ENCODE measurements around the gene S100A4.

Gene S100A4

DNA sequence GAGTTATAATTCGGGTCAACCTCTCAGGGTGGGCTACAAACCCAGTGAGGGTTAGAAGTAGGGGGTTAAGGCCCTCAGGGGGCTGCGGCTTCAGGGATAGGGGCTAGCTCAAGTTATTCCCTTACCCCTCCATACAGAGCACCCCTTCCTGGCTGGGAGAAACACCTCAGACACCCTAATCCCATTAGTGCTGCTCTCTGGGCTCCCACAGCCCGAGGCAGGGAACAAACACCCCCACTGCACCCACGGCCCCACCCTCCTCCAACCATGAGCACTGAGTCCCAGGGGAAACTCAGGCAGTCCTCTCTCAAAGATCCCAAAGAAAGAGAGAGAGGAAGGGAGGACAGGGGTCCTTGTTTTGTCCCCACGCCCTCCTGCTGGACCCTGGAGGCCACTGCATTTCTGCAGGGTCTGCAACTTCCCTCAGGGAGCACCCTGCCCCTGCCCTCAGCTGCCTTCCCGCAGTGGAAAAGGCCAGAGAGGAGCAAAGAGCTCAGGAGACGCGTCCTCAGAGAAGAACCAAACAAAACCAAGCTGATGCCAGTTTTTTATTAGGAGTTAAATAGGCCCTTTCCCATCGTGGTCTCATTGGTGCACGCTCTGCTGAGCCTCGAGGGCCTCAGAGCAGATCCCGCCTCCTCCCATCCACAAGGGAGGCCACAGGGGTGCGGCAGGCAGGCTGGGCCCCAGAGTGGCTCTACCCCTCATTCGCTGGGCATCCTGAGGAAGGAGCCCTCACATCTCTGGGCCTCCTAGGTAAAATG, 1.4 kb upstream of the S100A4 start:
- no peak for DNase-seq

DNA sequence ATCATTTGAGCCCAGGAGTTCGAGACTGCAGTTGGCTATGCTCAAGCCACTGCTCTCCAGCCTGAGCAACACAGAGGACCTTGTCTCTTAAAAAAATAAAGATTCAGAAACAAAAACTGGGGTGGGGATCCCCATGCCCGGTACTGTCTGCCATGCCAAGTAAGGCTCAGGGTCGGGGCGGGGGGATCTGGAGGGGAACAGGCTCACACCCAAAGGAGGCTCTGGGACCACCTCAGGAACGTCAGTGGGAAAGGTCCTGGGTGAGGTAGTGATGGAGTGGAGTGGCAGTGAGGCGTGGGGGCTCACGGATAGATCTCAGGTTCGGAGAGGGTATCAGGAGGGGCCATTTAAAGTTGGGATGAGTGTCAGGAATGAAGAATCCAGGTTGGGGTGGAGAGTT, 765 bp upstream of the S100A4 start:
- DNase-seq, result no peak

DNA sequence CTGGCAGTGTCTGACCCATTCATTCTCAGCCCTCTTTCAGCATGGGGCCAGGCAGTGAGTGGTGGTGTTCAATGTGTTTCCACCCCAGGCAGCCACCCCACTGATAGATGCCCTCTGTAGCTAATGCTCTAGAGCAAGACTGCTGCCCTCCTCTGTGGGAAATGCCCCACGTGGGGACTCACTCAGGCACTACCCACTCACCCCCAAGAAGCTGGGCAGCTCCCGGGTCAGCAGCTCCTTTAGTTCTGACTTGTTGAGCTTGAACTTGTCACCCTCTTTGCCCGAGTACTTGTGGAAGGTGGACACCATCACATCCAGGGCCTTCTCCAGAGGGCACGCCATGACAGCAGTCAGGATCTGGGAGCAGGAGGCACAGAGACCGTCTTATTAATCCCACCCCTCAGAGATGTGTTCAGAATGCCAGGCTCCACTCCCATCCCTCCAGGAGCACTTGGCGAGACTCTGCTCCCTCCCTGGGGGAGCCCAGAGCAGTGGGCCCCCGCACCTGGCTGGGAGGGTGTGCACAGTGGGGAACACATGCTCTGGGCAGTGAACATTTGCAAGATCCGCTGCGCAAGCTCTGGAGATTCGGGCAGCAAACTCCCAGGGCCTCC, 1.0 kb downstream of the S100A4 start:
- DNase-seq, result no peak

DNA sequence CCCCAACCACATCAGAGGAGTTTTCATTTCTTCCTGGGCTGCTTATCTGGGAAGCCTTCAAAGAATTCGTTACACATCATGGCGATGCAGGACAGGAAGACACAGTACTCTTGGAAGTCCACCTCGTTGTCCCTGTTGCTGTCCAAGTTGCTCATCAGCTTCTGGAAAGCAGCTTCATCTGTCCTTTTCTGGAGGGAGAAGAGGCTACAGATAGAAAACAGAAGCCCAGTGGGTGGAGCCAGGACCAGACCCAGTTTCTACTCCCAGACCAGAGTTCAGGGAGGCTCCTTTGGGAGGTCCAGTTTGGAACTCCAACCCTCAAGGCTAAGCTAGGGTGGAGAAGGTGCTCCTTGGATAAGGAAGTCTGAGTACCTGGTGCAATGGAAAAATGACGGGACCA, 1.9 kb downstream of the S100A4 start:
- no peak for DNase-seq

DNA sequence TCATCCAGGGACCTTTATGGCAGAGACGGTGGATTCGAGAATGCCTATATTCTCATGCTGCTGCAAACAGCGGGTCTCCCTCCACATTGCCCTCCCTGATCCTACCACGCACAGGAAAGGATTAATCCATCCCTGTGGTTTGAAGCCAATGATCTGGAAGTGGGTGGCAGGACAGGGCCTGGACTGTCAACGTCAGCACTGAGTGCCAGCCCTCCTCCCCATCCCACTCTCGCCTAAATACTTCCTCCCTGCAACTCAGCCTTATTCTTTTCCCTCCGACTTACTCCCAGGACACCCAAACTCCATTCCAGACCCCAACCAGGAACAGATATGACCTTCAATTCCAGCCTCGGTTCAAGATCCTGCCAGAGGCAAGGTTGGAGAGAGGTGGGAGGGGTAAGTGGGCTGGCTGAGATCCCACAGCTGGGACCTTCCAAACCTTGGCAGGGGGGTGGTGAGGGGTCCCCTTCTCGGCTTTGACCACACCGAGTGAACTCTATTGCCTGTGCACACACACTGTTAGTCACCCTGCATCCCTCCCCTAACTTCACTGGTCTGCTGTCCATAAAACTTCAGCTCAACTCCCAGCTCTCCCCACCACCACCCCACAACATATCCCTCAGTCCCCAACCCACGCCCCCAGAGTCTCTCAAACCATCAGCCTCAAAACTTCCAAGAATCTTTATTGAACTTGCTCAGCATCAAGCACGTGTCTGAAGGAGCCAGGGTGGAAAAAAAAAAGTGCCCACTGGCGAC, 2.5 kb downstream of the S100A4 start:
- no peak for DNase-seq

DNA sequence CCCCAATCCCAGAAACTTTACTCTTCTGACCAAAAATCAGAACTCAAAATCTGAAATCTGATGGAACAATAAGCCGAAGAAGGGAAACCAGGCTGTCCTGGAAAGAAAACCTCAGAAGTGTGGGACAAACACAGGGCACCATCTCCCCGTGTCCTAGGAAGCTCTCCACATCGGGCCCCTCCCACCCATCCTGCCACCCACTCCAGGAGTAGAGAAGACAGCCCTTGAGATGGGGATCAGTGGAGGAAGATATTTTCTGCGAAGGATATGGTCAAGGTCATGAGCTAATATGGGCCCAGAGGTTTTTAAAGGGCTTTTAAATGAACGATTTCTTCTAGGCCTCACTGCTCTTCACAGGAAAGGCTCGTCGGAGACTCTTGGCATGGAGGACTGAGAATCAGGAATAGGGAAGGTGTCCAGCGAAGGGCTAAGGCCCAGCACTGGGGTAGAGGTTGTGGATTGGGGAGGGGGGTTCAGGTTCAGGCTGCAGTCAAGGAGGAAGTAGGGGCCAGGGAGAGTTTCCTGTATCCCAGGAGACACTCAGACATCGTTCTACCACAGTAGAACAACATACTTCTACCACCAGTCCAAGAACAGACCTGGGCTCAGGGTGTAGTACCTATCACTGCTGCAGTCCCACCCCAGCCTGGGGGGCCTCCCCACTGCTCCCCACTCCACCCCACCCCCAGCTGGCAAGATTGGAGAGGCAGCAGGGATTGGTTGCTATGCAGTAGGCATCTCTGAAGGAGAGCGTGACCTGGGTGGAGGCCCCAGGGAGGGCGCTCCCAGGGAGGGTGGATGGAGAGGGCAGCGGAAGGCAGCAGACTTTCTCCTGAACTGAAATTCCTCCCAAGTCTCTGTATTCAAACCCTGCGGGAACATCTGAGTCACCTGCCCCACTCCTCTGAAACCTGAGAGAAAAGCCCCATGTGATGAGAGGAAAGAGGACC, 3.7 kb downstream of the S100A4 start:
- no peak for DNase-seq

DNA sequence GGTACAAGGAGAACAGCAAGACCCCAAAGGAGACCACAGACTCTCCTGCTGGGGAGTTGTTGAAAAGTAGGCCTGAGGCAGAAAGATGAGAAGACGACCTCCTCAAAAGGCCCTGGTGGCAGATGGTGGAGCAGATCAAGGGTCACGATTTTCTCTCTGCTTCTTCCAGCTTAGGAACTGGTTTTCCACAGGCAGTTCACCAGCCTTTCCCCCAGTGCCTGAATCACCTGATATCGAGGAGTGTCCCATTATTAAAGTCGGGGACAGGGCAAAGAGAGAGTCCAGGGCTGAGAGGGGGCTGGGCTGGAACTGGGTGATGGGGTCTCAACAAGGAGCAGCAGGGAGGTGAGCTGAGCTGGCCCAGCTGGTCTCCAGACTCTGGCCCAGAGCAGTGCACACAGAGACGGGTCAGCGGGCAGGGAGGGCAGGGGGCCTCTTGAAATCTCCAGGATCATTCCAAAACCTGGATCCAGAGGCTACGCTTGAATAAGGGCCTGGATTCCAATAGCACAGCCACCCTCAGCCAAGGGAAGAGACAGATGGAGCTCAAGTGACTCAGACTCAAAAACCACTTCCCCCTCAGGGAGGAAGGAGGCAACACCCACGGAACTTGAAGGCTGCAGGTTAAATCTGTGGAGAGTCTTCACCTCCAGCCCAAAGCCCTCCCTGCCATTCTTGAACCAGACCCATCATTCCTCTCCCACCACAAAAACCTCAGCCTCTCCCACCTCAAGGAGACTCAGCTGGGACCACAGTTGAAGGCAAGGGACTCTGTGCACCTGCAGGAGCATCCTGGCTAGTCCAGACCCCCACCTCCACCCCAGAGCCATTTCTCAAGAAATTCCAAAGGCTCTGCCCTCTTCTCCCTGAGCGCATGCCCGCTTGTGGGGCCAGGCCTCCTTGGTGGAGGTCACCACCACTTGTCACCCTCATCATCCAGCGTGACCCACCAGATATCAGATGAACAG, 4.9 kb downstream of the S100A4 start, which contains the start of gene S100A5:
Gene S100A5 (minus strand): TSS at position 541 of the 968 bp plus-strand sequence. CDS start 743 bp downstream, outside the sequence.
- DNase-seq, result peak; percentile 84

DNA sequence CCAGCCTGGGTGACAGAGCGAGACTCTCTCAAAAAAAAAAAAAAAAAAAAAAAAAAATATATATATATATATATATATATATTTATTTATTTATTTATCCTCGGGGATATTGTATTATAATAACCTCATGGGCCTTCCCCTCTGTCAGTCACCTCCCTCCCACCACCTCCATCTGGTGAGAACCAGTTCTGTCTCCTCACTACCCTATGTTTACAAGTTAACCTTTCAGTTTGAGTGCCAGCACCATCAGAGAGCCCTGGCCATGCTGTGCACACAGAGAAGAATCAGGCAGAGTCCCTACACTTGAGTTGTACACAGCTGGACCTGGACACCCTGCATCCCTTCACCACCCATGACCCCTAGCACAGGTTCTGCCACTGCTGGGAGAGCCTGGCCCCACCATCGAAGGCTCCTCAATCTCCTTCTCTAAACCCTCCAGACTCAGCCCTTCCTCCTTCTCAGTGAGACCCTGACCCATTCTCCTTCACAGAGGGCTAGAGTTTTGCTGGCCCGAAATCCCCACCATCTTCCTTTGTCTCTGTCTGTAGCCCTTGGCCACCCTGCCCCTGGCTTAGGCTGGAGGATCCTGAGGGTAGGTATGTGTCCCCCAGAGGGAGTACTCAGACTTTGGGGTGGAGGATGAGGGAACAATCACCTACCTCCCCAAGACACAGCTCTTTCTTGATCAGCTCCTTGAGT, 6.1 kb downstream of the S100A4 start:
- no peak for DNase-seq

DNA sequence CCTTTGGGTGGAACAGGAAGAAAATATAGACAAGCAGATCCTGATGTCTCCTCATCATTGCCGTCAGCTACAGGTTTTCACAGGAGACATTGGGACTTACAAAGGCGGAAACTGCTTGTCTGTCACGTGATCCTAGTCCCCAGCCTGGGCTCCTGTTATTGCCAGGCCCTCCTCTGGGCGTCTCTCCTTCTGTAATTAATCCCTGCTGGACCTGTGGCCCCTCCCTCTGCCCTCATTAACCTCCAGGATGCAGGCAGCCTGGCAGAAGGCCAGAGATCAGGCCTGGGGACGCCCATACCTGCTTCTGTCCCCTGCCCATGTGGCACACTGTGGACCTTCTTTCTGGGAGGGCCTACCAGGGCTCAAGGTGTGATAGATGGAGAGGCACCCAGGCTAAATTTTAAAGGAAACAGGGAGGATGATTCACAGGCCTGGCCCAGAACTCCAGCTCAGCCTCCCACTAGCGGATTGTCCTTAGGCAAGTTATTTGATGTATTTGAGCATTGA, 7.2 kb downstream of the S100A4 start:
- no peak for DNase-seq

DNA sequence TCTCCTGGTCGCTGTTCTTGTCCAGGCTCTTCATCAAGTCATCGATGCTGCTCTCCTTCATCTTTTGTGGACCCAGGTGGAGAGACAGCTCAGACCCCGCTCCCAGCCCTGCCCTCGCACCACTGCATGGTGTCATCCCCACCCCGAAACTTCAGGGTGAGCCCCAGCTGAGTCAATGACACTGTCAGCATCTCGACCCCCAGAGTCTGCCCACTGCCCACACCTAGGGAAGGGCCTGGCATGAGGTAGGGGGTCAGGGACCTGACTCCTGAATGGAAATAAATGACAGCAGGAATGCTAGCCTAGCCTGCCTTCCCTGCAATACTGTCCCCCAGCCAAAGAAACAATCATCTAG, 8.3 kb downstream of the S100A4 start:
- DNase-seq, result no peak

DNA sequence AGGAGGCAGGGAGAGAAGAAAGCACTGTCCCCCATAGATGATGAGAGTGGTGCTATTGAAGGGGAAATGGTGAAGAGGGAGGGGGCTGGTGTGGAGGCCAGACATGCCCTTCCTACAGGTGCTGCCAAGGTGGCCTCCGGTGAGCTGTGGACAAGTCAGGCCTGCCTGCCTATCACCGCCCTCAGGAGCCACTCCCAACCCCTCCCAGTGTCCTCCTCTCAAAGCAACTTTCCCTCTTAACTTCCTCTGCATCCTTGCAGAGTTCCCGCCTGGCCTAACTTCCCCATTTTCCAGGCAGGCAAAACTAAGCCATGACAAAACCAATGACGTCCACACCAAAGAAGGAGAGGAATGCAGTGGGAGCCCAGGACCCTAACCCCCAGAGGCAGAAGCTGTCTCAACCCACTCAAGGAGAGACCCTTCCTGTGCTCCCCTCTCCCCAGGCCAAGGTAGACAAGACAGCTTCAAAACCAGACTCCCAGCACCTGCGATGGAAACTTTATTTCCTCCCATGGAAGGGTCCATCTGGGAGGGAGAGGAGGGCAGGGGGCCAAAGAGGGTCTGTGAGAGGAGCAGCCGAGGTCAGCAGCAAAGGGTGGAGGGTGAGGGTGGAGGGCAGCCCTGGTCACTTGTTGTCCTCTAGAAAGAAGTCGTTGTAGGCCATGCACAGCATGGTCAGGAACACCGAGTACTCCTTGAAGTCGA, 8.8 kb downstream of the S100A4 start:
- no peak for DNase-seq

DNA sequence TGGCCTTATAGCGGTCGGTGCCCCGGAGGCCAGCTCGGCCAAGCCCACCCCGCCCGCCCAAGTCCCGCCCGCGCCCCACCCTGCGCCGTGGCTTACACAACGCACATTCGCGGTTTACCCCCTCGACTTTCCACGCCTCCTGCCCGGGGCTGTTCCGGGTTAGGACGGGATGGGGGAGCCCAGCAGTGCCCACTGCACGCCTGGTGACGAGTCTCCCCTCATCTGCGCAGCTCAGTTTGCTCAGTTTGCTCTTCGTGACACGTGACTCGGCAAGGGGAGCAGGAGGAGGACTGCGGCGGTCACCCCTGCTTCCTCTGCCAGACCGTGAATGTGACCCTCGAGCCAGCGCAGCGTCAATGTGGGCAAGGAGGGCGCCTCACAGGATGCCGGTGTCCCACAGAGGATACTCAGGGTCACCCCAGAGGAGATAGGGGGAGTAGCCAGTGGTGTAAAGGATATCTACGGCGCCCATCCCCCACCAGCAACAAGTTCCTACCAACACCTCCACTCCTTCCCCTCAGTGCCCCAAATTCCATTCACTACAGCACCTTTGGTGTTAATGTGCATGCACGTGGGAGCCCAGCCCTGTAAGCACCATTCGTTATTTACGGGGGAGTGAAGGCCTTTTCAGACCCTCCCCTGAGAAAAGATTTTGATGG, 9.5 kb downstream of the S100A4 start:
- DNase-seq, result peak; percentile 88

DNA sequence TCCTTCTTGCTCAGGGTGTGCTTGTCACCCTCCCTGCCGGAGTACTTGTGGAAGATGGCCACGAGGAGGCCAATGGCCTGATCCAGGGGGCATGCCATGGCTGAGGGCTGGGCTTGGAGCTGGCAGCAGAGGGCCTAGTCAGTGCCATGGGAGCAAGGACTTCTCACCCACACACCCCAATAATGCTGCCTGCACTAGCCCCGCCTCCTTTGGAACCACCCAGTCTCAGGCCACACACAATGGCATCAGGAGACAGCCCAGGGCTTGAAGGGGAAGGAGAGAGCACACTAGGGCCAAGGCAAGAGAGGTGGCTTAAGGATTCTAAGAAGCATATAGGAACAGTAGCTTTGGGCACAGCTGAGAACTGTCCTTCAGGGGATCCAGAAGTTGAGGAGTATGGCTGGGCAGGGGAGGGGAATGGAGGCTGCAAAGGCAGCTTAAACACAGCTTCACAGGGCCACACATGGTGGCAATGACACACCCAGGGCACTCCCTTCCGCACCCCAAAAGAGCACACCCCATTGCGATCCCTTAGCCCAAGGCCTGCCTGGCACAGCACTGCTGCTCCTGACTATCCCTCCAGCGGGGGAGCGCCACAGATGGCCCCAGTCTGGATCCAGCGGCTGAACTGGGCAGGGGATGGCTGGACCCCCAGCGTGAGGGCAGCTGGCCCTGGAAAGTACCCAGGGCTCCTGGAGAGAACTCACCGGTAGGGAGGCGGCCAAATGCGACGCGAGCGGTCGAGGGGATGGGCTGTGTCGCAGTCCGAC, 10.2 kb downstream of the S100A4 start, which contains the start of gene S100A6:
Gene S100A6 (minus strand): TSS at position 750 of the 770 bp plus-strand sequence. CDS start 652 bp downstream, at position 98.
- DNase-seq, result peak; percentile 69

DNA sequence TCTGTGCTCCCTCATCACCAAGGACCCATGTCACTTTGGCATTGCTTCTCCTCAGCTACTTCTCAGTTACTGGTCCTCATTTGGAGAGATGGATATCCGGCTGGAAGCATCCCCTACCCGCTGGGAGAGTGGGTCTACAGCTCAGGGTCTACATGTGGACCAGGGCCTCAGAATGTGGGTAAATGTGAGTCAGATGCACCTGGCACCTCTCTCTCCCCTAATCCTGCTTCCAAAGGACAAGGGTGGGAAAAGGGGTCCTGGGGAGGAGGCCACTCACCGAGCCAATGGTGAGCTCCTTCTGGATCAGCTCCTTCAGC, 10.7 kb downstream of the S100A4 start:
- DNase-seq, result no peak

DNA sequence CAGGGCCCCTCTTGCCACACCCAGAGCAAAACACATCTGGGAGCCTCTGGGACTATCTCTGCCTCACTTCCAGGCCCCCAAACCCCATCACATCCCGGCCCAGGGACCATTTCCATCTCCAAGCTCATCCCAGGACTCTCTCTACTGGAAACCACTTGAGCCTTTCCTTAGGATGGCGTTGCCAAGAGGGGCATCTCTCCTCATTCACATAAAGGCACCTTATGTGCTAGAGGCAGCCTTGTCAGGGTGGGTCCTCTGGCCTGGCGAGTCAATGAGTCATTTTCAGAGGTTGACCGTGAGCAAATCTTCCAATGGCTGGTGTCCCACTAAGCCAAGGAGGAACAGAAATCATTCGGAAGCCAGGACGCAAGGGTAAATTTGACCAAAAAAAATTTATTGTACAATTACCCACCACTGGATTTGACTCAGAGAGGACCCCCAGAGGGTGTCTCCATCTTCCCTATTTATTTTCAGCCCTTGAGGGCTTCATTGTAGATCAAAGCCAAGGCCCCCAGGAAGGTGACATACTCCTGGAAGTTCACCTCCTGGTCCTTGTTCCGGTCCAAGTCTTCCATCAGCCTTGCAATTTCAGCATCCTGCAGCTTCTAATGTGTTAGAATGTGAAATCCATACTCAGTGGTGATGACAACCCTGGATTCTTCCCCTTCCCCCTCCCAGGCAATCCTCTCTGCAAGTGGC, 11.2 kb downstream of the S100A4 start:
- DNase-seq, result no peak

DNA sequence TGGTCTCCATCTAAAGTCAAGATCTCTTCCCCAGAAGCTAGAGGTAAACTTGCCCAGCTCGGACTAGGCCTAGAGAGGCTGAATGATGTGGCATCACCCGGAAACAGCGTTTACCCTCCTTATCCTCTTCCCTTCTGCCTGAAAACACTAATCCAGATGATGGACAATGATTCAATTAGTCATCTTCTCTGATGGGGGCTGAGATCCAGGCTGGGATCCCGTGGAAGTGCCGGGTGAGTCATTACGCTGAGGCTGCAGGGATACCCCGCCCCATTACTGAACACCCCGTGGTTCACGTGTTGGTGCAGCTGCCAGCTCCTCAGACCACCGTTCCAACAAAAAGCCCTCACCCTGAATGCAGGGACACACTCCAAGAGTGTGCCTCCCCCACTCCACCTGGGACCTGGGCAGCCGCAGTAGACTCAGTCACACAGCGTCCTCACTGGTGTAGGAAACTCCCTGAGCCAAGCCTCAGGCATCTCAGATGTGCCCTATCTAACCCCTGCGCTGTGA, 11.9 kb downstream of the S100A4 start:
- DNase-seq, result peak; percentile 27

DNA sequence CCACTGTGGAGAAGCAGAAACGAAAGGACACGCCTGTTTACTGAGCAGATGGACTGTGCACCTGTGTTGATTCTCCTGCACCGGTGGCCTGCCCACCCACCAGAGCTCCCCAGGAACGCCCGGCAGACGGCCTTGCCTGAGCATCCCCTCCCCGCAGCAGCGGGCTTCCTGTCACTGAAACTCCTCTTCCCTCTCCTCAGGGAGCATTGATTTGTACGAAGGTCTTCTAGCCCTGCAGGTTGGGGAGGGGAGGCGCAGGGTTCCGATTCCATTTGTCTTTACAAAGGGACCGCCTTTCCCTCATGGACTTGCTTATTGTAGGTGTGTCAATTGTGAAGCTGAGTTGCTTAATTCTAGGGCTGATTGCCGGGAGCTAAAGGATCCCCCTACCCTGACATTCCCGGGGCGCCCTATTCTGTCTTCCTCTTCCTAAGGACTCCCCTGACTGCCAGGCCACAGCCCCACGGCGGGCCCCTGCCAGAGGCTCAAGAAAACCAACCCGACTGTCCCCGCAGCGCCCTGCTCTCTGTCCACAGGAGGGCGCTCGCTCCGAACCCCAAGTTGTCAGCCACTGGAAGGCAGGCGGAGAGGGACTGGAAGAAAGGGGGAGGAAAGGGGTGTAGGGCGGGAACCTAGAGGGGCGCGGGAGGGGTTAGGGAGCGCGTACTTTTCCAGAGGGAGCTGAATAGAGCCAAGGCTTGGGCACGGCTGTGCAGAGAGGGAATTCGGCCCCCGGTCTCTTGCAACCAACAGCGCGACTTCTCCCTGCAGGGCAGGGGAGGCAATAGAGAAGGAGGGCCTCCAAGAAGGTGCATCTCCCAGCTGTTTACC, 12.6 kb downstream of the S100A4 start:
- DNase-seq, result peak; percentile 73
